ENCODE measurements around the gene DCP1A. TPM values are rescaled to one million over a fixed set of nuclear protein-coding genes. Genes with fewer than 3 reads are reported as not detected.
A peak's percentile ranks its signal among the peaks of the same experiment; 100 is the strongest.

The DCP1A gene
- total RNA-seq, 2 donors from 2014 or later: 28.5 to 33.2 TPM

GRCh38 chr3:53236112-53236841, 111.1 kb downstream of the DCP1A start:
- no peaks in the 10 kb centered on the region for H3K9me3 ChIP-seq
- H3K36me3 ChIP-seq: peaks cover 67% of the 10 kb centered on the region
- no peak for ATAC-seq (ENCODE audit: insufficient number of reproducible peaks, low FRiP score, low read depth)
- peaks cover 23 to 35% of the 10 kb centered on the region in 2 donors for H3K4me1 ChIP-seq (ENCODE audit: control insufficient read depth in 1 of 2, low read depth in 2 of 2)
- H3K4me3 ChIP-seq: no peak overlapping the region
- H3K27me3 ChIP-seq (replicated peaks; ENCODE audit: insufficient read depth): no peaks in the 10 kb centered on the region
- peak overlapping the region; percentile 67 to 81 for H3K27ac ChIP-seq
- TF ChIP-seq CTCF (IDR thresholded peaks at IDR 0.05): no peak
- no peak for DNase-seq (ENCODE audit: low spot score)

- no peak for TF ChIP-seq CTCF (IDR thresholded peaks at IDR 0.05)
- peak overlapping the region; percentile 67 to 81 for H3K27ac ChIP-seq
- no peak overlapping the region for H3K4me3 ChIP-seq
- H3K27me3 ChIP-seq (replicated peaks; ENCODE audit: insufficient read depth): no peaks in the 10 kb centered on the region
- DNase-seq (ENCODE audit: low spot score) (no peak), ATAC-seq (ENCODE audit: insufficient number of reproducible peaks, low FRiP score, low read depth) (no peak)
- no peaks in the 10 kb centered on the region for H3K9me3 ChIP-seq
- H3K4me1 ChIP-seq (ENCODE audit: control insufficient read depth in 1 of 2, low read depth in 2 of 2): peaks cover 23 to 35% of the 10 kb centered on the region in 2 donors
- peaks cover 67% of the 10 kb centered on the region for H3K36me3 ChIP-seq
Observed at GRCh38 chr3:53235545-53235944, 111.8 kb downstream of the DCP1A start.

- H3K9me3 ChIP-seq: no peaks in the 10 kb centered on the region
- peaks cover 68% of the 10 kb centered on the region for H3K36me3 ChIP-seq
- no peak for TF ChIP-seq CTCF (IDR thresholded peaks at IDR 0.05)
- no peak for DNase-seq (ENCODE audit: low spot score)
- no peak for ATAC-seq (ENCODE audit: insufficient number of reproducible peaks, low FRiP score, low read depth)
- no peak overlapping the region for H3K4me3 ChIP-seq
- H3K27ac ChIP-seq: peak overlapping the region in 1 of 2 donors; percentile 27
- H3K27me3 ChIP-seq (replicated peaks; ENCODE audit: insufficient read depth): no peaks in the 10 kb centered on the region
- peaks cover 23 to 35% of the 10 kb centered on the region in 2 donors for H3K4me1 ChIP-seq (ENCODE audit: control insufficient read depth in 1 of 2, low read depth in 2 of 2)
Observed at GRCh38 chr3:53234841-53235232, 112.5 kb downstream of the DCP1A start.

GRCh38 chr3:53234130-53234840, 113.1 kb downstream of the DCP1A start:
- H3K36me3 ChIP-seq: peaks cover 69% of the 10 kb centered on the region
- H3K9me3 ChIP-seq: no peaks in the 10 kb centered on the region
- DNase-seq (ENCODE audit: low spot score) (no peak), ATAC-seq (ENCODE audit: insufficient number of reproducible peaks, low FRiP score, low read depth) (no peak)
- H3K27me3 ChIP-seq (replicated peaks; ENCODE audit: insufficient read depth): no peaks in the 10 kb centered on the region
- H3K4me1 ChIP-seq (ENCODE audit: control insufficient read depth in 1 of 2, low read depth in 2 of 2): peaks cover 23 to 35% of the 10 kb centered on the region in 2 donors
- H3K4me3 ChIP-seq: no peak overlapping the region
- H3K27ac ChIP-seq: peak overlapping the region in 1 of 2 donors; percentile 27
- TF ChIP-seq CTCF (IDR thresholded peaks at IDR 0.05): no peak

Other genes with a start within 250 kb of the DCP1A start
- 10 to 100 TPM in 1 of 2 donors, 1 to 10 TPM in 1; 7.0 to 17.6 TPM for gene RFT1, start 217.1 kb downstream of the DCP1A start, total RNA-seq
- 10 to 100 TPM; 17.5 to 20.2 TPM for gene PRKCD, start 186.3 kb downstream of the DCP1A start, total RNA-seq
- 100 to 1,000 TPM; 138 to 240 TPM for gene TKT, start 91.5 kb downstream of the DCP1A start, total RNA-seq
- 1 to 10 TPM in 1 of 2 donors, under 1 TPM in 1; 0.68 to 1.5 TPM for gene CACNA1D, start 147.1 kb upstream of the DCP1A start, total RNA-seq